ENCODE data around the gene AP1S3.

GRCh38 chr2:223886726-223887125 lies 49.3 kb upstream of the AP1S3 start:
- TF ChIP-seq, protein P1, sequence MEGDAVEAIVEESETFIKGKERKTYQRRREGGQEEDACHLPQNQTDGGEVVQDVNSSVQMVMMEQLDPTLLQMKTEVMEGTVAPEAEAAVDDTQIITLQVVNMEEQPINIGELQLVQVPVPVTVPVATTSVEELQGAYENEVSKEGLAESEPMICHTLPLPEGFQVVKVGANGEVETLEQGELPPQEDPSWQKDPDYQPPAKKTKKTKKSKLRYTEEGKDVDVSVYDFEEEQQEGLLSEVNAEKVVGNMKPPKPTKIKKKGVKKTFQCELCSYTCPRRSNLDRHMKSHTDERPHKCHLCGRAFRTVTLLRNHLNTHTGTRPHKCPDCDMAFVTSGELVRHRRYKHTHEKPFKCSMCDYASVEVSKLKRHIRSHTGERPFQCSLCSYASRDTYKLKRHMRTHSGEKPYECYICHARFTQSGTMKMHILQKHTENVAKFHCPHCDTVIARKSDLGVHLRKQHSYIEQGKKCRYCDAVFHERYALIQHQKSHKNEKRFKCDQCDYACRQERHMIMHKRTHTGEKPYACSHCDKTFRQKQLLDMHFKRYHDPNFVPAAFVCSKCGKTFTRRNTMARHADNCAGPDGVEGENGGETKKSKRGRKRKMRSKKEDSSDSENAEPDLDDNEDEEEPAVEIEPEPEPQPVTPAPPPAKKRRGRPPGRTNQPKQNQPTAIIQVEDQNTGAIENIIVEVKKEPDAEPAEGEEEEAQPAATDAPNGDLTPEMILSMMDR (conservative IDR thresholded peaks at IDR 0.05; ENCODE audit: low read depth, low read length), result no peak
- TF ChIP-seq EZH2 (IDR thresholded peaks at IDR 0.05; ENCODE audit: low read length, unreplicated experiment) (no peak), EZH2phosphoT487 (IDR thresholded peaks at IDR 0.05; ENCODE audit: borderline replicate concordance, low read length) (no peak)

Measured in PC-3 (cell line).